Endothelial cell of coronary artery (primary cell): ENCODE results near the gene PHF19. TPM values are rescaled to one million over a fixed set of nuclear protein-coding genes. Genes with fewer than 3 reads are reported as not detected.

Experiments used
- total RNA-seq: library from RNA; depleted of rRNA; stranded (reverse); fragments of >200 nt; gene quantifications from 2 replicates; pipeline ENCODE4 v1.2.3, GENCODE V29; 2014

PHF19 gene
- 18.4 and 42.7 TPM in 2 replicates for total RNA-seq

DNA sequence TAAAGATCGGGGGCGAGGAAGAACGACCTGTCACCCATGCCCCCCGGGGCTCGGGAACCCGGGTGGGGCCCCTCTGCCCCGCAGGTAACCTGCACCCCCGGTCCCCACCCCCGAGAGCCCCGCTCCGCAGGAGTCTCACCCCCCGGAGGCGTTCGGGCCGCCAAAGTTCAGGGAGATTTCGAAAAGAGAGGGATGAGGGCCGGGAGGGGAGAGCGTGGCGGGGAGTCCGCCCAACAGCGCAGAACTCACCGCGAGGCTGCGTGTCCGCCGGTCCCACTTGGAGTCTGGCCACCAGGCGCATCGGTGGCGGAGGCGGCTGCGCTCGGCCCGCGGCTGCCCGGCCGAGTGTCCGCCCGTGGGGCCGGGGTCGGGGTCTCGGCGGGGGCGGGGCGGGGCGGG lies at the start of gene PHF19:
TSS of gene PHF19 (minus strand) at position 347 of the 399 bp plus-strand sequence. CDS start 2,447 bp downstream, outside the sequence.

DNA sequence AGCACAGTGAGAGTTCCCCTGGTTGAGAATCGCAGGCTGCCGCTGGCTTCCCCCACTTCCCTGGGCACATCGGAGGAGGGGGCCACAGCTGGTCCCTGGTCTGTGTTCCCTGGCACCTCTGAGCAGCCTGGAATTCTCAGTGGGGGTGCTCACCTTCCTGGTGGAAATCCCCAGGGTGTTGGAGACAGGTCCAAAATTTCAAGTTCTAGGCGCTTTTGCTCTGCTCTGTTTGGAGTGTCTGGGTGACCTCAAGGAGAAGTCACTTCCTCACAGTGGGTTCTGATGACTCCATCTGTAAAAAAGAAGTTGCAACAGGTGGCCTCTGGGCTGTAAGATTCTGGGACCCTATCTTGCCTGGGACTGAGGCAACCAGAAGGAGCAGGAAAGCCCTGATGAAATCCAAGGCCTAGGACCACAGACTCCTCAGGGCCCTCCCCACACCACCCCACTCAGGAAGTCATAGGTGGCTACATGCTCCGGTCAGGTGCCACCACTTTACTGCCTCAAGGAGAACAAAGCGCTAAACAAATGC lies 49.5 kb upstream of the PHF19 start, which contains the start of gene TRAF1:
TSS of gene TRAF1 (minus strand) at position 400 of the 532 bp plus-strand sequence. CDS start 721 bp downstream, outside the sequence.

DNA sequence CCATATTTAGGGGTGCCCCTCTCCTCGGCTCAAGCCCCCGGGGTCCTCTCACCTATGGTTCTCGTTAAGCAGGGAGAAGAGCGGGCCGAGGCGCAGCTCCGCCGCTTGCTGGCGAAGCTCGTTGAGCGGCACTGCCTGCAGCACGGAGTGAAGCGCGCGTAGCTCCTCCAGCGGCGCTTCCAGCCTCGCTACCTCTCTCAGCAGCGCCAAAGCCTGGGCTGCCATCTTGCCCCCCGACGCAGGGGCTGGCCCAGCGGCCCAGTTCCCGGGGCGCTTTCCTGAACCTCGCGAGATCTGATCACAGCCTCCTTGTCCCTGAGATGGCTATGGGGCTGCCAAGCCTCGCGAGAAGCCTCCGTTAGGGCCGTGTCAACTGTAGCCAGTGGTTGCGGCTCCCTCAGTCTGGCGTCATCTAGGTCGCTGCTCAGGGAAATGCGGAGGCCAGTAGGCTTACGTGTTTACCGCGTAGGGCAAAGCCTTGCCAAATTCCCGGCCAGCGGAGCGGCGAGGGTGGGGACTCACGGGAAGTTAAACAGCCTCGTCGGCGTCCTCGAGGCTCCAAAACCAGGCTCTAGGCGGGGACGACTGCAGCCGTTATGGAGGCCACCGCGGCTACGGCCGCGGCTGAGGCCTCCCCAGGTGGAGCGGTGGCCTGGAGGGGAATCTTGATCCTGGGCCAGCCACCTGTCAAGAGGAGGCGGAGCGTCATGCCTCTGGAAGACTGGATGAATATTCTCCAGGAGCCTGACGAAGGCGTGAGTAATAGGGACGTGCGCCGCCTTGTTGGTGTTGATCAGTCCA lies 34.1 kb downstream of the PHF19 start, which contains the start of gene PSMD5:
TSS of gene PSMD5 (minus strand) at position 238 of the 801 bp plus-strand sequence. CDS start at position 225, 13 bp downstream.

Other genes with a start within 250 kb of the PHF19 start
- 6.6 and 7.8 TPM in 2 replicates for gene MEGF9, start 162.7 kb downstream of the PHF19 start, total RNA-seq
- 28.8 and 38.7 TPM in 2 replicates for gene FBXW2, start 83.8 kb downstream of the PHF19 start, total RNA-seq
- 20.6 and 22.0 TPM in 2 replicates for gene PSMD5, start 34.3 kb downstream of the PHF19 start, total RNA-seq
- 1.5 and 1.7 TPM in 2 replicates for gene TRAF1, start 49.6 kb upstream of the PHF19 start, total RNA-seq
- gene C5, start 173.1 kb upstream of the PHF19 start, total RNA-seq, result 1.6 and 1.7 TPM in 2 replicates
- gene CNTRL, start 197.8 kb upstream of the PHF19 start, total RNA-seq, result 6.3 and 10.5 TPM in 2 replicates